Measurements from ENCODE around the gene CALD1.

The CALD1 gene

GRCh38 chr7:134736381-134736780, 43.1 kb upstream of the CALD1 start:
- no peaks in the 10 kb centered on the region for H3K27me3 Mint-ChIP-seq (ENCODE audit: low read depth)
- H3K9me3 Mint-ChIP-seq, result no peaks in the 10 kb centered on the region
- peaks cover 26% of the 10 kb centered on the region for H3K4me1 Mint-ChIP-seq
- no peak for TF ChIP-seq CTCF (IDR thresholded peaks at IDR 0.05; ENCODE audit: unreplicated experiment in 3 of 3)
- H3K4me3 Mint-ChIP-seq, result no peak overlapping the region
- no peaks in the 10 kb centered on the region for H3K36me3 Mint-ChIP-seq (ENCODE audit: low read depth)
- no peak overlapping the region for H3K27ac Mint-ChIP-seq

DNA sequence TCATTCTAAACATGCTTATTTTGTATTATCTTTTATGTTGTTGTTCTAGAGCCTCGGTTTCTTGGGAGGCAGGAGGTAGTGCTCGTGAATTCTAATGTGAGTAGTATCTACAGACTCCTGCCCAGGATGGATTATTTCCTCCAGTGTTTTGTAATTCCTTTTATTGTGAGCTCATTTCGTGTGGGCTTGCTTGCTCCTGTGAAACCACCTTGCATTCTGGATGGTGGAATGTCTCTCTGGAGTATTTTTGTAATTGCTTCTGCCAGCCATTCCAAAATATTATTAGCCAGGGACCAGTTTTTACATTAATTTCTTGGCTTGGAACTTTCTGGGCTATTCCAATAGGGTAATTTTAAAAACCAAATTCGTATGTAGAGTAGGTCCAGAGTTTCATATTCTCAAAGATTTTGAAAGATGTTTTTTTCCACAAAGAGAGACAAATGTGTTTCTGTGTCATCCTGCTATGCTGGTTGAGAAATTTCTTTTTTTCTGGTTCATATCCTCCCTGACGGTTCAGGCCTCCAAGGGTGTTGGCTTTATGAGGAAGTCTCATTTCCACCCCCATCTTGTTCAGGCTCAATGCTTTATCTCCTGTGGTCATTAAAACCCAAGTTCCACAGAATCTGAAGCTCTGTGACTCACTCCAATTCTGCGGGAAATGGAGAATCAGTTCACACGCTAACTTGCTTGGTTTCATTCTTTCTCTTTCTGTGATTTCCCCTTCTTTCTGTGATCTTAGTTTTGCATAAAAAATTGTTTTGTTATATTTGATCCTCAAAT, 41.7 kb upstream of the CALD1 start:
- Mint-ChIP-seq H3K36me3 (ENCODE audit: low read depth) (no peaks in the 10 kb centered on the region), H3K9me3 (no peaks in the 10 kb centered on the region), H3K27ac (peak overlapping the region in 2 of 3 experiments; percentile 34 to 64), H3K4me3 (no peak overlapping the region), H3K4me1 (peaks cover 23% of the 10 kb centered on the region), H3K27me3 (ENCODE audit: low read depth) (peaks cover 4% of the 10 kb centered on the region)
- no peak for TF ChIP-seq CTCF (IDR thresholded peaks at IDR 0.05; ENCODE audit: unreplicated experiment in 3 of 3)

DNA sequence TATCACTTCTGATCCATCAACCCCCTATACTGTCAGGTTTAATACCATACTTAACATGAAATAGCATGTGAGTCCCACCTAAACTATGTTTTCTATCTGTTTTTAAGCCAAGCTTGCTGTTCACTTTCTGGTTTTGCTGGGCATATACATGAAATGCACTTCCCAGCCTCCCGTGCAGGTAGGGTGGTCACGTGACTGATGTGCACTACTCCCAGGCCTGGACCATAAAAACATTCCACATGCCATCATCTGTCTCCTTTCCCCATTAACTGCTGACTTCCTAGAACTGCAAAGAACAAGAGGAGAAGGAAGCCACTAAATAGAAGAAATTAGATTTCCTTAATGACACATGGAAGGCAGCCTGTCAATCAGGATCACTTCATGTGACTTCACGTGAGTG, 40.1 kb upstream of the CALD1 start:
- peaks cover 29% of the 10 kb centered on the region for H3K4me1 Mint-ChIP-seq
- H3K27me3 Mint-ChIP-seq (ENCODE audit: low read depth), result peaks cover 7% of the 10 kb centered on the region
- no peak overlapping the region for H3K27ac Mint-ChIP-seq
- H3K4me3 Mint-ChIP-seq, result no peak overlapping the region
- H3K36me3 Mint-ChIP-seq (ENCODE audit: low read depth), result no peaks in the 10 kb centered on the region
- TF ChIP-seq CTCF (IDR thresholded peaks at IDR 0.05; ENCODE audit: unreplicated experiment in 3 of 3), result no peak
- H3K9me3 Mint-ChIP-seq, result no peaks in the 10 kb centered on the region

DNA sequence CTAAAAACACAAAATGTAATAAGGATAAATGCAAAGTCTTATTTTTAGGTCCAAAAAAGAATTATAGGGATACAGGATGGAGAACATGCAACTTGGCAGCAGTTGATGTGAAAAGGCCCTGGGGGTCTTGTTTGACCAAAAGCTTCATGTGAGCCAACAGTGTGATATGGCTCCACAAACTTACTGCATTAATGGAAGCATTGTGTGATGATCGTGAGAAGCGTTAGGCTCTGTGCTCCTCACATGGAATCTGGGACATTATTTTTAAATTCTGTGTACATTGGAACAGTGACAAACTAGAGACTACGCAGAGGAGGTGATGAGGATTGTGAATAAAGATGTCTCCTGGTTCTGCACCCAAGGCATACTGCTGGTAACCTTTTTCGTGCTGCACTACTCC, 39.1 kb upstream of the CALD1 start:
- peaks cover 29% of the 10 kb centered on the region for H3K4me1 Mint-ChIP-seq
- peak overlapping the region in 1 of 3 experiments; percentile 36 for H3K27ac Mint-ChIP-seq
- H3K4me3 Mint-ChIP-seq, result no peak overlapping the region
- TF ChIP-seq CTCF (IDR thresholded peaks at IDR 0.05; ENCODE audit: unreplicated experiment in 3 of 3), result no peak
- H3K36me3 Mint-ChIP-seq (ENCODE audit: low read depth), result no peaks in the 10 kb centered on the region
- no peaks in the 10 kb centered on the region for H3K9me3 Mint-ChIP-seq
- H3K27me3 Mint-ChIP-seq (ENCODE audit: low read depth), result peaks cover 7% of the 10 kb centered on the region

GRCh38 chr7:134741907-134742635, 37.4 kb upstream of the CALD1 start:
- Mint-ChIP-seq H3K4me3 (no peak overlapping the region), H3K4me1 (peaks cover 29% of the 10 kb centered on the region), H3K9me3 (peaks cover 2% of the 10 kb centered on the region), H3K27me3 (ENCODE audit: low read depth) (peaks cover 7% of the 10 kb centered on the region), H3K27ac (peak overlapping the region in 1 of 3 experiments; percentile 82), H3K36me3 (ENCODE audit: low read depth) (no peaks in the 10 kb centered on the region)
- no peak for TF ChIP-seq CTCF (IDR thresholded peaks at IDR 0.05; ENCODE audit: unreplicated experiment in 3 of 3)
